HEK293 (cell line): ENCODE data around the gene KIF5A.

Experiments
- EGR2 ChIP-seq: fragments of 450-650 bp; formaldehyde crosslinking; IDR thresholded peaks from 2 replicates; pipeline ENCODE4 v1.5.1; 2016; ENCODE audit warnings: low read depth, missing biosample characterization, missing genetic modification characterization
- GLIS2 ChIP-seq: fragments of 450-650 bp; formaldehyde crosslinking; IDR thresholded peaks from 2 replicates; pipeline ENCODE4 v1.5.1; 2016; ENCODE audit warnings: missing biosample characterization, missing genetic modification characterization
- KLF16 ChIP-seq: fragments of 450-650 bp; formaldehyde crosslinking; IDR thresholded peaks from 2 replicates; pipeline ENCODE4 v1.5.1; 2017; ENCODE audit warnings: missing biosample characterization, missing genetic modification characterization
- KLF8 ChIP-seq: fragments of 450-650 bp; formaldehyde crosslinking; IDR thresholded peaks from 2 replicates; pipeline ENCODE4 v1.5.1; 2016; ENCODE audit warnings: missing biosample characterization, missing genetic modification characterization
- REST ChIP-seq: fragments of 450-650 bp; formaldehyde crosslinking; IDR thresholded peaks from 2 replicates; pipeline ENCODE4 v1.5.1; 2016; ENCODE audit warnings: missing biosample characterization, missing genetic modification characterization
- SP3 ChIP-seq: fragments of 450-650 bp; formaldehyde crosslinking; IDR thresholded peaks from 2 replicates; pipeline ENCODE4 v1.5.1; 2016; ENCODE audit warnings: missing biosample characterization, missing genetic modification characterization
- SP7 ChIP-seq: fragments of 450-650 bp; formaldehyde crosslinking; IDR thresholded peaks from 2 replicates; pipeline ENCODE4 v1.5.1; 2016; ENCODE audit warnings: missing biosample characterization, missing genetic modification characterization
- YY1 ChIP-seq: fragments of 450-650 bp; formaldehyde crosslinking; IDR thresholded peaks from 2 replicates; pipeline ENCODE4 v1.5.1; 2018; ENCODE audit warnings: missing biosample characterization, missing genetic modification characterization
- YY2 ChIP-seq: fragments of 450-650 bp; formaldehyde crosslinking; IDR thresholded peaks from 2 replicates; pipeline ENCODE4 v1.5.1; 2016; ENCODE audit warnings: missing biosample characterization, missing genetic modification characterization
- ZBTB10 ChIP-seq: fragments of 450-650 bp; formaldehyde crosslinking; IDR thresholded peaks from 2 replicates; pipeline ENCODE4 v1.5.1; 2016; ENCODE audit warnings: missing biosample characterization, missing genetic modification characterization
- ZBTB21 ChIP-seq: fragments of 450-650 bp; formaldehyde crosslinking; IDR thresholded peaks from 2 replicates; pipeline ENCODE4 v1.5.1; 2017; ENCODE audit warnings: missing biosample characterization, missing genetic modification characterization
- ZFHX2 ChIP-seq: fragments of 450-650 bp; formaldehyde crosslinking; conservative IDR thresholded peaks from 2 replicates; pipeline ENCODE4 v1.5.1; 2016; ENCODE audit warnings: missing biosample characterization, missing genetic modification characterization
- ZNF133 ChIP-seq: fragments of 450-650 bp; formaldehyde crosslinking; IDR thresholded peaks from 2 replicates; pipeline ENCODE4 v1.5.1; 2016; ENCODE audit warnings: missing biosample characterization, missing genetic modification characterization
- ZNF223 ChIP-seq: fragments of 450-650 bp; formaldehyde crosslinking; IDR thresholded peaks from 2 replicates; pipeline ENCODE4 v1.5.1; 2016; ENCODE audit warnings: missing biosample characterization, missing genetic modification characterization
- ZNF335 ChIP-seq: fragments of 450-650 bp; formaldehyde crosslinking; conservative IDR thresholded peaks from 2 replicates; pipeline ENCODE4 v1.5.1; 2016; ENCODE audit warnings: missing biosample characterization, missing genetic modification characterization
- ZNF341 ChIP-seq: fragments of 450-650 bp; formaldehyde crosslinking; IDR thresholded peaks from 2 replicates; pipeline ENCODE4; 2016; ENCODE audit warnings: low read depth, missing biosample characterization, missing genetic modification characterization
- ZNF366 ChIP-seq: fragments of 450-650 bp; formaldehyde crosslinking; conservative IDR thresholded peaks from 2 replicates; pipeline ENCODE4 v1.5.1; 2016; ENCODE audit warnings: missing biosample characterization, missing genetic modification characterization
- ZNF398 ChIP-seq: fragments of 450-650 bp; formaldehyde crosslinking; IDR thresholded peaks from 2 replicates; pipeline ENCODE4 v1.5.1; 2017; ENCODE audit warnings: missing biosample characterization, missing genetic modification characterization
- ZNF423 ChIP-seq: fragments of 450-650 bp; formaldehyde crosslinking; IDR thresholded peaks from 2 replicates; pipeline ENCODE4 v1.5.1; 2016; ENCODE audit warnings: missing biosample characterization, missing genetic modification characterization
- ZNF600 ChIP-seq: fragments of 450-650 bp; formaldehyde crosslinking; IDR thresholded peaks from 2 replicates; pipeline ENCODE4 v1.5.1; 2016; ENCODE audit warnings: missing biosample characterization, missing genetic modification characterization
- ZNF629 ChIP-seq: fragments of 450-650 bp; formaldehyde crosslinking; IDR thresholded peaks from 2 replicates; pipeline ENCODE4 v1.5.1; 2017; ENCODE audit warnings: missing biosample characterization, missing genetic modification characterization
- ZNF645 ChIP-seq: fragments of 450-650 bp; formaldehyde crosslinking; IDR thresholded peaks from 2 replicates; pipeline ENCODE4; 2016; ENCODE audit warnings: missing biosample characterization, missing genetic modification characterization
- ZNF76 ChIP-seq: fragments of 450-650 bp; formaldehyde crosslinking; IDR thresholded peaks from 2 replicates; pipeline ENCODE4; 2016; ENCODE audit warnings: low read depth, missing biosample characterization, missing genetic modification characterization, borderline replicate concordance
- ZSCAN30 ChIP-seq: fragments of 450-650 bp; IDR thresholded peaks from 2 replicates; pipeline ENCODE4 v1.5.1; 2018; ENCODE audit warnings: missing biosample characterization, mild to moderate bottlenecking, missing genetic modification characterization, moderate library complexity
- ZXDB ChIP-seq: fragments of 450-650 bp; formaldehyde crosslinking; IDR thresholded peaks from 2 replicates; pipeline ENCODE4 v1.5.1; 2016; ENCODE audit warnings: missing biosample characterization, missing genetic modification characterization
- TF ChIP-seq, protein P1 (sequence below): fragments of 450-650 bp; formaldehyde crosslinking; IDR thresholded peaks from 2 replicates; pipeline ENCODE4 v1.5.1; 2016; ENCODE audit warnings: missing biosample characterization, missing genetic modification characterization

KIF5A gene

DNA sequence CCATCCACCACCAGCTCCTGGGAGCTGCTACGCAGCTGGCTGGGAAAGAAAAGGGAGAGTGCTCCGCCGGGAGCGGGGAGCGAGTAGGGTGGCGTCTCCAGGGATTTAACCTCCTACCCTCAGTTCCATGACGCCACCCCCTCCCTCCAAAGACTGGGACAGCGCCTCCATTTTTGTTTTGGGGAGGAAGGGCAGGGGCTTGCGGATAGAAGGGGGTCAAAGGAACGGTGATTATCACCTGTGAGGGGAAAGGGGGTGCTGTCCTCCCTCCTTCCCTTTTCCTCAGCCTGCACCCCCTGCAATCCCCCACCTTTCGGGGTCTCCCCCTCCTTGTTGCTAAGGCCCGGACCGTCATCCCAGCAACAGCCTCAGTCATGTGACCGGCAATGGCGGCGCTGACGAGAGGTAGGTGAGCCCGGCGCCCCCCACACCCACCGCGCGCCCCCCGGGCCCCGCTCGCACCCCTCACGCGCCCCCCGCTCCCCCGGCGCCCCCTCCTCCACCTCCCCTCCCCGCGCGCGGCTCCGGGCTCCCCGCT lies 54.7 kb downstream of the KIF5A start, which contains the start of gene DTX3 (continued):
- 0 out of 2 replicates have a peak, but pooled peaks have one; percentile 36 for TF ChIP-seq REST
- TF ChIP-seq ZNF341: peak; percentile 95
- peak; percentile 57 for TF ChIP-seq ZXDB
- TF ChIP-seq YY1 (tag by site-specific recombination): peak; percentile 84
- TF ChIP-seq KLF8 (tag by site-specific recombination): 0 out of 2 replicates have a peak, but pooled peaks have one; percentile 13
- TF ChIP-seq ZNF398: peak; percentile 93
- TF ChIP-seq, protein P1, sequence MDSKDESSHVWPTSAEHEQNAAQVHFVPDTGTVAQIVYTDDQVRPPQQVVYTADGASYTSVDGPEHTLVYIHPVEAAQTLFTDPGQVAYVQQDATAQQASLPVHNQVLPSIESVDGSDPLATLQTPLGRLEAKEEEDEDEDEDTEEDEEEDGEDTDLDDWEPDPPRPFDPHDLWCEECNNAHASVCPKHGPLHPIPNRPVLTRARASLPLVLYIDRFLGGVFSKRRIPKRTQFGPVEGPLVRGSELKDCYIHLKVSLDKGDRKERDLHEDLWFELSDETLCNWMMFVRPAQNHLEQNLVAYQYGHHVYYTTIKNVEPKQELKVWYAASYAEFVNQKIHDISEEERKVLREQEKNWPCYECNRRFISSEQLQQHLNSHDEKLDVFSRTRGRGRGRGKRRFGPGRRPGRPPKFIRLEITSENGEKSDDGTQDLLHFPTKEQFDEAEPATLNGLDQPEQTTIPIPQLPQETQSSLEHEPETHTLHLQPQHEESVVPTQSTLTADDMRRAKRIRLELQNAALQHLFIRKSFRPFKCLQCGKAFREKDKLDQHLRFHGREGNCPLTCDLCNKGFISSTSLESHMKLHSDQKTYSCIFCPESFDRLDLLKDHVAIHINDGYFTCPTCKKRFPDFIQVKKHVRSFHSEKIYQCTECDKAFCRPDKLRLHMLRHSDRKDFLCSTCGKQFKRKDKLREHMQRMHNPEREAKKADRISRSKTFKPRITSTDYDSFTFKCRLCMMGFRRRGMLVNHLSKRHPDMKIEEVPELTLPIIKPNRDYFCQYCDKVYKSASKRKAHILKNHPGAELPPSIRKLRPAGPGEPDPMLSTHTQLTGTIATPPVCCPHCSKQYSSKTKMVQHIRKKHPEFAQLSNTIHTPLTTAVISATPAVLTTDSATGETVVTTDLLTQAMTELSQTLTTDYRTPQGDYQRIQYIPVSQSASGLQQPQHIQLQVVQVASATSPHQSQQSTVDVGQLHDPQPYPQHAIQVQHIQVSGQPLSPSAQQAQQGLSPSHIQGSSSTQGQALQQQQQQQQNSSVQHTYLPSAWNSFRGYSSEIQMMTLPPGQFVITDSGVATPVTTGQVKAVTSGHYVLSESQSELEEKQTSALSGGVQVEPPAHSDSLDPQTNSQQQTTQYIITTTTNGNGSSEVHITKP: peak; percentile 79
- peak; percentile 62 for TF ChIP-seq ZBTB21
- TF ChIP-seq ZNF335 (tag by site-specific recombination): peak; percentile 3; the same call in 1 of the 2 replicates
- TF ChIP-seq SP3 (tag by site-specific recombination): peak; percentile 2; the same call in 1 of the 2 replicates
- TF ChIP-seq SP7 (tag by site-specific recombination): peak; percentile 25; the same call in 1 of the 2 replicates
- TF ChIP-seq ZNF423 (tag by site-specific recombination): peak; percentile 80
- TF ChIP-seq ZFHX2 (tag by site-specific recombination): peak; percentile 38
- TF ChIP-seq ZNF366 (tag by site-specific recombination): no peak
- TF ChIP-seq ZSCAN30 (tag by site-specific recombination): no peak
- TF ChIP-seq EGR2 (tag by site-specific recombination): 0 out of 2 replicates have a peak, but pooled peaks have one; percentile 46
- TF ChIP-seq KLF16 (tag by site-specific recombination): peak; percentile 52; the same call in 1 of the 2 replicates
- TF ChIP-seq ZNF600 (tag by site-specific recombination): no peak
- peak; percentile 98 for TF ChIP-seq ZNF223 (tag by site-specific recombination)
- TF ChIP-seq ZNF645 (tag by site-specific recombination): no peak
- 0 out of 2 replicates have a peak, but pooled peaks have one; percentile 34 for TF ChIP-seq ZNF629 (tag by site-specific recombination)
- peak; percentile 74; the same call in 1 of the 2 replicates for TF ChIP-seq YY2 (tag by site-specific recombination)
- peak; percentile 96 for TF ChIP-seq ZBTB10 (tag by site-specific recombination)
- TF ChIP-seq GLIS2 (tag by site-specific recombination): peak; percentile 16; the same call in 1 of the 2 replicates
- no peak for TF ChIP-seq ZNF133 (tag by site-specific recombination)
- 0 out of 2 replicates have a peak, but pooled peaks have one; percentile 52 for TF ChIP-seq ZNF76
